GM10266 (cell line): ENCODE data around the gene KLHL29.

ENCODE experiments used
- DNase-seq: peaks from one replicate; pipeline ENCODE4 v3.0.0; 2012; ENCODE audit errors: extremely low spot score
- TF ChIP-seq, protein P1 (sequence below): IDR thresholded peaks from 2 replicates; pipeline ENCODE4 v1.5.1; 2012; ENCODE audit warnings: mild to moderate bottlenecking, low read depth; ENCODE audit not compliant: control insufficient read depth, insufficient read depth; ENCODE audit errors: missing control alignments

KLHL29 gene

GRCh38 chr2:23649819-23650218, 264.8 kb downstream of the KLHL29 start:
- no peak for DNase-seq
- TF ChIP-seq, protein P1, sequence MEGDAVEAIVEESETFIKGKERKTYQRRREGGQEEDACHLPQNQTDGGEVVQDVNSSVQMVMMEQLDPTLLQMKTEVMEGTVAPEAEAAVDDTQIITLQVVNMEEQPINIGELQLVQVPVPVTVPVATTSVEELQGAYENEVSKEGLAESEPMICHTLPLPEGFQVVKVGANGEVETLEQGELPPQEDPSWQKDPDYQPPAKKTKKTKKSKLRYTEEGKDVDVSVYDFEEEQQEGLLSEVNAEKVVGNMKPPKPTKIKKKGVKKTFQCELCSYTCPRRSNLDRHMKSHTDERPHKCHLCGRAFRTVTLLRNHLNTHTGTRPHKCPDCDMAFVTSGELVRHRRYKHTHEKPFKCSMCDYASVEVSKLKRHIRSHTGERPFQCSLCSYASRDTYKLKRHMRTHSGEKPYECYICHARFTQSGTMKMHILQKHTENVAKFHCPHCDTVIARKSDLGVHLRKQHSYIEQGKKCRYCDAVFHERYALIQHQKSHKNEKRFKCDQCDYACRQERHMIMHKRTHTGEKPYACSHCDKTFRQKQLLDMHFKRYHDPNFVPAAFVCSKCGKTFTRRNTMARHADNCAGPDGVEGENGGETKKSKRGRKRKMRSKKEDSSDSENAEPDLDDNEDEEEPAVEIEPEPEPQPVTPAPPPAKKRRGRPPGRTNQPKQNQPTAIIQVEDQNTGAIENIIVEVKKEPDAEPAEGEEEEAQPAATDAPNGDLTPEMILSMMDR = no peak

GRCh38 chr2:23651187-23652080, 266.5 kb downstream of the KLHL29 start:
- TF ChIP-seq, protein P1 = no peak
- DNase-seq = no peak

DNA sequence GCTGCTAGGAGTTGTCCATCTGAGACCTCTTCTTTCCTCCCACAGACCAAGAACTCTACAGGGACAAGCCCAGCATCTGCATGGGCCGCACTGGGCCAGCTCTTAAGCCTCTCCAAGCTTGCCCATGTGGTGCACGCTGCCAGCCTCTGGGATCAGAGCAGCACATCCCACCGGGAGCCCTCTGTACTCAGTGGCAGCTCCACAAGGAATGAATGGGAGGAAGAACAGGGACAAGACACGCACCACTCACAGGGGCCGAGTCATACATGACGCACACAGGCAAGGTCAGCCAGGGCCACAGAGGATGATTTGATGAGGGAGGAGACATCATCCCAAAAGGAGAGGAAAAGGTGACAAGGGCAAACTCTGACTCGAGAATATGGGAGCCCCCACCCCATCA, 268.3 kb downstream of the KLHL29 start:
- DNase-seq = no peak
- TF ChIP-seq, protein P1 = no peak

DNA sequence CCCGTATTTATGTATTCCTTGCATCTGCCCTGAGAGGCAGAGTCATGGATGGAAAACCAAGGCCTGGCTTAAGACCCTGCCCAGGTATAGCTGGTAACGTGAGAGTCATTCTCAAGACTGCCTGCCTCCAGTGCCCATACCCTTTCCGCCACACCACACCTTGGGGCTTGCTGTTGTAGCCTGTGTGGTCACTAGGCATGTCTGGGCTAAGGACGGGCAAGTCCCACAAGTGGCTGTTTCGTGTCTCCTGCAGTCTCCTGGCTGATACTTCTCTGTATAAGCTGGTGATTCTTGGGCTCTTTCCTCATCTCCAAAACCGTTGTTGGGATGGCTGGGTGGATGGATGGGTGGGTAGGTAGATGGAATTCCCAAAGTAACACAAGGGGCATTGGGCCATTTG, 269.8 kb downstream of the KLHL29 start:
- no peak for DNase-seq
- TF ChIP-seq, protein P1 = no peak

GRCh38 chr2:23655934-23656596, 271.1 kb downstream of the KLHL29 start:
- TF ChIP-seq, protein P1 = no peak
- no peak for DNase-seq

DNA sequence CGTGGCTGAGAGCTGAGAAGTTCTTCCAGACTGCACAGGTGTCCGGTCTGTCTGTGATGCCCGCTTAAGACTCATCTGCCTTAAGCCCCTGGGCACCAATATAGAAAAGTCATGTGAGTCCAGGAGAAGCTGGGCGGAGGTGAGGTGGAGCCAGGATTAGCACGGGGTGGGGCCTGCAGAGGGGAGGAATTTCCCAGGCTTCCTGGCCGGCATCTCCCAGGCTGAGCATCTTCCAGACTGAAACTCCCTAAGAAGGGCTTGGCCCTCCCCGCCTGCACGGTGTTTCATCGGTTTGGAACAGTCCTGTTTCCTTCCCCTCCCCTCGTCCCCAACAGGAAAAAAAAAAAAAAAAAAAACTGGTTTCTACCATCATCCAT, 271.6 kb downstream of the KLHL29 start:
- no peak for DNase-seq
- TF ChIP-seq, protein P1 = no peak

- TF ChIP-seq, protein P1 = no peak
- no peak for DNase-seq
Measured at GRCh38 chr2:23657371-23657770, 272.4 kb downstream of the KLHL29 start.
